Measurements from ENCODE around the gene SETD1B. TPM values are rescaled to one million over a fixed set of nuclear protein-coding genes. Genes with fewer than 3 reads are reported as not detected.

SETD1B gene
- total RNA-seq, 1 experiment from 2014 or later, result 23.8 TPM

DNA sequence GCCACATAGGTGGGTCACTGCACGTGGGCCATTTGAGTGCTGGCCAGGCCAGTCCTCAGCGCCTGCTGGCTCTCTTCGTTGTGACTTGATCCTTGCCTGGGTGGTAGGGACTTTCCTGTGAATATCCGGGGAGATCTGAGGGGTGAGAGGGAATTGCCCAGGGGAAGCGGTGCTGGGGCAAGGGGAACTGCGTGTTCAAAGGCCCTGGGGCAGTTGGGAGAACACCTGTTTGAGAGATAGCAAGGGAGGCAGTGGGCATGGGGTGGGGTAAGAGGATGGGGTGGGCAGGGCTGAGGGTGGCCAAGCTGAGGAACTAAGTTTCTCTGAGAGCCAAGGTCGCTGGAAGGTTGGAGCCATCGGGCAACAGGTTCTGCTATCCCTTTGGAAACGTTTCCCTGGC is 25.0 kb downstream of the SETD1B start:
- Histone ChIP-seq H3K27ac (ENCODE audit: low read depth, low read length, poor library complexity, severe bottlenecking) (no peak overlapping the region), H3K4me3 (ENCODE audit: low read depth, low read length, poor library complexity, severe bottlenecking) (no peak overlapping the region), H3K9me3 (ENCODE audit: low read depth, low read length, poor library complexity, severe bottlenecking) (no peaks in the 10 kb centered on the region), H3K4me1 (ENCODE audit: insufficient read depth, low read length, poor library complexity, severe bottlenecking) (no peaks in the 10 kb centered on the region), H3K27me3 (replicated peaks; ENCODE audit: insufficient read depth, low read depth, low read length, poor library complexity) (no peaks in the 10 kb centered on the region), H3K36me3 (ENCODE audit: insufficient read depth, low read length, poor library complexity, severe bottlenecking) (peaks cover 43% of the 10 kb centered on the region)
- BruUV-seq (replicated peaks), result no TSS peak
- ChIA-PET CTCF (no interaction called here), POLR2A (ENCODE audit: low non-redundant PET) (no interaction called here)
- intact Hi-C loops (cut with micrococcal nuclease; ENCODE audit: unreplicated experiment), result no loop called here
- TF ChIP-seq CTCF (conservative IDR thresholded peaks at IDR 0.05; ENCODE audit: low read depth, low read length), result no peak
- no peak for TF ChIP-seq EZH2 (IDR thresholded peaks at IDR 0.05; ENCODE audit: borderline replicate concordance, low read depth, low read length, poor library complexity, severe bottlenecking)
- no peak for DNase-seq (ENCODE audit: low spot score)

- no peak for DNase-seq (ENCODE audit: low spot score)
- Histone ChIP-seq H3K4me3 (ENCODE audit: low read depth, low read length, poor library complexity, severe bottlenecking) (no peak overlapping the region), H3K27ac (ENCODE audit: low read depth, low read length, poor library complexity, severe bottlenecking) (no peak overlapping the region), H3K36me3 (ENCODE audit: insufficient read depth, low read length, poor library complexity, severe bottlenecking) (peaks cover 41% of the 10 kb centered on the region), H3K9me3 (ENCODE audit: low read depth, low read length, poor library complexity, severe bottlenecking) (no peaks in the 10 kb centered on the region), H3K4me1 (ENCODE audit: insufficient read depth, low read length, poor library complexity, severe bottlenecking) (no peaks in the 10 kb centered on the region), H3K27me3 (replicated peaks; ENCODE audit: insufficient read depth, low read depth, low read length, poor library complexity) (no peaks in the 10 kb centered on the region)
- intact Hi-C loops (cut with micrococcal nuclease; ENCODE audit: unreplicated experiment), result no loop called here
- TF ChIP-seq EZH2 (IDR thresholded peaks at IDR 0.05; ENCODE audit: borderline replicate concordance, low read depth, low read length, poor library complexity, severe bottlenecking) (no peak), CTCF (conservative IDR thresholded peaks at IDR 0.05; ENCODE audit: low read depth, low read length) (no peak)
- no TSS peak for BruUV-seq (replicated peaks)
- CTCF ChIA-PET, result no interaction called here
- POLR2A ChIA-PET (ENCODE audit: low non-redundant PET), result no interaction called here
Observed at GRCh38 chr12:121829250-121829918, 25.6 kb downstream of the SETD1B start.

- Histone ChIP-seq H3K9me3 (ENCODE audit: low read depth, low read length, poor library complexity, severe bottlenecking) (no peaks in the 10 kb centered on the region), H3K27me3 (replicated peaks; ENCODE audit: insufficient read depth, low read depth, low read length, poor library complexity) (no peaks in the 10 kb centered on the region), H3K4me1 (ENCODE audit: insufficient read depth, low read length, poor library complexity, severe bottlenecking) (no peaks in the 10 kb centered on the region), H3K36me3 (ENCODE audit: insufficient read depth, low read length, poor library complexity, severe bottlenecking) (peaks cover 41% of the 10 kb centered on the region), H3K4me3 (ENCODE audit: low read depth, low read length, poor library complexity, severe bottlenecking) (no peak overlapping the region), H3K27ac (ENCODE audit: low read depth, low read length, poor library complexity, severe bottlenecking) (no peak overlapping the region)
- TF ChIP-seq CTCF (conservative IDR thresholded peaks at IDR 0.05; ENCODE audit: low read depth, low read length) (no peak), EZH2 (IDR thresholded peaks at IDR 0.05; ENCODE audit: borderline replicate concordance, low read depth, low read length, poor library complexity, severe bottlenecking) (no peak)
- CTCF ChIA-PET, result no interaction called here
- intact Hi-C loops (cut with micrococcal nuclease; ENCODE audit: unreplicated experiment), result no loop called here
- no peak for DNase-seq (ENCODE audit: low spot score)
- no TSS peak for BruUV-seq (replicated peaks)
- POLR2A ChIA-PET (ENCODE audit: low non-redundant PET), result no interaction called here
Observed at GRCh38 chr12:121830134-121830533, 26.3 kb downstream of the SETD1B start.

All from A673 (cell line).